OCI-LY1 (cell line): ENCODE results near the gene BPTF.

ENCODE experiments used
- H2AFZ ChIP-seq: fragments of 200-600 bp; sonication (generic), shearing (Covaris generic); 2 replicates; pipeline ENCODE4 v1.6.0; 2014; ENCODE audit warnings: antibody characterized with exemption, mild to moderate bottlenecking, low read length
- H3F3A ChIP-seq: fragments of 200-600 bp; sonication (generic), shearing (Covaris generic); 2 replicates; pipeline ENCODE4 v1.6.0; 2014; ENCODE audit warnings: mild to moderate bottlenecking, antibody characterized with exemption, low read length, moderate library complexity; ENCODE audit not compliant: insufficient read depth
- H3K27ac ChIP-seq: fragments of 200-600 bp; sonication (generic); 2 replicates; pipeline ENCODE4 v1.5.1; 2014; ENCODE audit warnings: low read length, mixed run types, mild to moderate bottlenecking, low read depth; ENCODE audit not compliant: poor library complexity, severe bottlenecking
- H3K27me3 ChIP-seq: fragments of 200-600 bp; sonication (generic); 2 replicates; pipeline ENCODE4 v1.6.0; 2014; ENCODE audit warnings: antibody characterized with exemption, mild to moderate bottlenecking, low read length, moderate library complexity; ENCODE audit not compliant: insufficient read depth
- H3K36me3 ChIP-seq: fragments of 200-600 bp; sonication (generic); 2 replicates; pipeline ENCODE4 v1.6.1; 2014; ENCODE audit warnings: mild to moderate bottlenecking, antibody characterized with exemption, low read length, moderate library complexity, mixed read lengths; ENCODE audit not compliant: insufficient read depth
- H3K4me1 ChIP-seq: fragments of 200-600 bp; sonication (generic); 2 replicates; pipeline ENCODE4 v1.5.1; 2014; ENCODE audit warnings: mild to moderate bottlenecking, low read length, moderate library complexity; ENCODE audit not compliant: insufficient read depth, severe bottlenecking
- H3K4me2 ChIP-seq: fragments of 200-600 bp; sonication (generic), shearing (Covaris generic); 2 replicates; pipeline ENCODE4 v1.6.1; 2014; ENCODE audit warnings: low read length
- H3K4me3 ChIP-seq: fragments of 200-600 bp; sonication (generic); 2 replicates; pipeline ENCODE4 v1.5.1; 2014; ENCODE audit warnings: low read length, low read depth, mild to moderate bottlenecking, mixed read lengths; ENCODE audit not compliant: poor library complexity, severe bottlenecking
- H3K79me2 ChIP-seq: fragments of 200-600 bp; shearing (Covaris generic); 2 replicates; pipeline ENCODE4 v1.6.1; 2016; ENCODE audit warnings: mixed run types, low read length, mixed read lengths; ENCODE audit not compliant: insufficient read depth
- H3K9ac ChIP-seq: fragments of 200-600 bp; sonication (generic), shearing (Covaris generic); 2 replicates; pipeline ENCODE4 v1.6.1; 2014; ENCODE audit warnings: mild to moderate bottlenecking, low read length, mixed read lengths
- H3K9me2 ChIP-seq: fragments of 200-600 bp; sonication (generic), shearing (Covaris generic); 2 replicates; pipeline ENCODE4 v1.6.1; 2014; ENCODE audit warnings: low read depth, mild to moderate bottlenecking, low read length, mixed read lengths
- H3K9me3 ChIP-seq: fragments of 200-600 bp; shearing (Covaris generic); 2 replicates; pipeline ENCODE4 v1.6.1; 2014; ENCODE audit warnings: low read length, mixed read lengths
- H4K20me1 ChIP-seq: fragments of 200-600 bp; sonication (generic), shearing (Covaris generic); 2 replicates; pipeline ENCODE4 v1.6.0; 2016; ENCODE audit warnings: mild to moderate bottlenecking, low read length; ENCODE audit not compliant: insufficient read depth
- CTCF ChIP-seq: fragments of 200-600 bp; sonication (generic), shearing (Covaris generic); IDR thresholded peaks from 2 replicates; pipeline ENCODE4 v1.5.1; 2017; ENCODE audit warnings: mild to moderate bottlenecking, antibody characterized with exemption, low read length, moderate library complexity, mixed read lengths
- EZH2 ChIP-seq: fragments of 200-600 bp; sonication (generic), shearing (Covaris generic); IDR thresholded peaks from 2 replicates; pipeline ENCODE4 v1.8.0; 2017; ENCODE audit warnings: borderline replicate concordance, mixed run types, mild to moderate bottlenecking, antibody characterized with exemption, low read length, moderate library complexity, mixed read lengths

The BPTF gene

GRCh38 chr17:67911059-67911782, 85.9 kb downstream of the BPTF start:
- Histone ChIP-seq H3K9ac (no peak overlapping the region), H3K27me3 (no peaks in the 10 kb centered on the region), H3K9me2 (no peaks in the 10 kb centered on the region), H3K4me2 (no peak overlapping the region), H3F3A (no peaks in the 10 kb centered on the region), H3K4me1 (no peaks in the 10 kb centered on the region), H3K36me3 (peaks cover 93% of the 10 kb centered on the region), H3K9me3 (no peaks in the 10 kb centered on the region), H2AFZ (no peak overlapping the region), H4K20me1 (no peaks in the 10 kb centered on the region), H3K79me2 (no peaks in the 10 kb centered on the region), H3K4me3 (no peak overlapping the region), H3K27ac (no peak overlapping the region)
- TF ChIP-seq EZH2 (no peak), CTCF (no peak)

GRCh38 chr17:67912088-67912487, 86.8 kb downstream of the BPTF start:
- Histone ChIP-seq H2AFZ (no peak overlapping the region), H3K4me1 (no peaks in the 10 kb centered on the region), H3F3A (no peaks in the 10 kb centered on the region), H3K36me3 (peaks cover 88% of the 10 kb centered on the region), H3K4me3 (no peak overlapping the region), H3K9ac (no peak overlapping the region), H3K4me2 (no peak overlapping the region), H3K79me2 (no peaks in the 10 kb centered on the region), H3K9me3 (no peaks in the 10 kb centered on the region), H4K20me1 (no peaks in the 10 kb centered on the region), H3K27ac (no peak overlapping the region), H3K9me2 (no peaks in the 10 kb centered on the region), H3K27me3 (no peaks in the 10 kb centered on the region)
- no peak for TF ChIP-seq CTCF
- TF ChIP-seq EZH2: no peak

GRCh38 chr17:67912656-67913055, 87.4 kb downstream of the BPTF start:
- TF ChIP-seq EZH2 (no peak), CTCF (no peak)
- Histone ChIP-seq H3K9me2 (no peaks in the 10 kb centered on the region), H2AFZ (no peak overlapping the region), H3K4me2 (no peak overlapping the region), H3K36me3 (peaks cover 86% of the 10 kb centered on the region), H3K9me3 (no peaks in the 10 kb centered on the region), H4K20me1 (no peaks in the 10 kb centered on the region), H3K27me3 (no peaks in the 10 kb centered on the region), H3K9ac (no peak overlapping the region), H3K4me1 (no peaks in the 10 kb centered on the region), H3K79me2 (no peaks in the 10 kb centered on the region), H3F3A (no peaks in the 10 kb centered on the region), H3K27ac (no peak overlapping the region), H3K4me3 (no peak overlapping the region)
